Prostate gland (tissue), 1 donor: ENCODE measurements around the gene MYOZ1.

Experiments
- POLR2A ChIP-seq: fragments of 450-650 bp; IDR thresholded peaks from one replicate; pipeline ENCODE4 v1.6.1; 2016; ENCODE audit warnings: antibody characterized with exemption, mild to moderate bottlenecking
- POLR2AphosphoS5 ChIP-seq: sonication (generic); formaldehyde crosslinking; IDR thresholded peaks from one replicate; pipeline ENCODE4 v1.6.1; 2017; ENCODE audit warnings: antibody characterized with exemption

DNA sequence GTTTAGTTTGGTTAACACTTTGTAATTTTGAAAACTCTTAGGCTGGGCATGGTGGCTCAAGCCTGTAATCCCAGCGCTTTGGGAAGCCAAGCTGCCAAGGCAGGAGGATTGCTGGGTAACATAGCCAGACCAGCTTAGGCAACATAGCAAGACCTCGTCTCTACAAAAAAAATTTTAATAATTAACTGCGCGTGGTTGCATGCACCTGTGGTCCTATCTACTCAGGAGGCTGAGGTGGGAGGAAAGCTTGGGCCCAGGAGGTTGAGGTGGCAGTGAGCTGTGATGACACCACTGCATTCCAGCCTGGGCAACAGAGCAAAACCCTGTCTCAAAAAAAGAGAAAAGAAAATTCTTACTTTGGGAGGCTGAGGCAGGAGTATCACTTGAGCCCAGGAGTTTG is 18.2 kb downstream of the MYOZ1 start:
- TF ChIP-seq POLR2AphosphoS5 = no peak
- TF ChIP-seq POLR2A = no peak
